Measurements from ENCODE around the gene KDELR3. TPM values are rescaled to one million over a fixed set of nuclear protein-coding genes. Genes with fewer than 3 reads are reported as not detected.

KDELR3 gene
- total and polyA plus RNA-seq, 2 of the 8 experiments (the other 6 are each of a cell fraction or from before 2014, with no cell fraction given), result 7.9 to 13.0 TPM

- H2BK20ac ChIP-seq (ENCODE audit: low read length), result no peak overlapping the region
- H4K20me1 ChIP-seq (replicated peaks in 1 of 2; ENCODE audit: control insufficient read depth in 1 of 2, insufficient read depth in 2 of 2, low read length in 2 of 2), result no peaks in the 10 kb centered on the region
- no peak overlapping the region for H3K23ac ChIP-seq (ENCODE audit: insufficient read length)
- H3K79me1 ChIP-seq (ENCODE audit: low read depth, low read length), result no peaks in the 10 kb centered on the region
- no peak overlapping the region for H4K5ac ChIP-seq (ENCODE audit: insufficient read length, low read depth, low read length)
- ChIA-PET CTCF (ENCODE audit: partially characterized antibody) (interaction anchor here (0.8 to 2.0 kb wide), 4 partner anchors 8 to 71 kb away, joined by 3 to 7 read pairs (median 3); no protein-coding TSS in a partner anchor), POLR2A (ENCODE audit: partially characterized antibody) (interaction anchor here (1.1 to 1.2 kb wide), 2 partner anchors 9 to 54 kb away, joined by 3 to 4 read pairs; no protein-coding TSS in a partner anchor)
- H3K36me3 ChIP-seq (ENCODE audit: control insufficient read depth in 2 of 4, insufficient read depth in 4 of 4, low read length in 3 of 4), result no peaks in the 10 kb centered on the region
- H2BK12ac ChIP-seq (ENCODE audit: low read depth, low read length), result no peak overlapping the region
- DNase-seq (ENCODE audit: low read depth in 1 of 2, low spot score in 2 of 2) (no peak), FAIRE-seq (no peak)
- H2BK5ac ChIP-seq (ENCODE audit: low read depth, low read length), result no peak overlapping the region
- no peaks in the 10 kb centered on the region for H3K79me2 ChIP-seq (ENCODE audit: control insufficient read depth in 1 of 2, insufficient read depth in 2 of 2, low read length in 2 of 2)
- H3K14ac ChIP-seq (ENCODE audit: insufficient read length), result no peak overlapping the region
- no peak overlapping the region for H3K27ac ChIP-seq (ENCODE audit: low read depth, low read length)
- no peak overlapping the region for H3K4me3 ChIP-seq (ENCODE audit: extremely low read depth in 1 of 4, insufficient read depth in 2 of 4, low read depth in 3 of 4, low read length in 4 of 4)
- H2BK120ac ChIP-seq (replicated peaks; ENCODE audit: low read depth, low read length), result no peak overlapping the region
- 0 out of 2 replicates have a peak, but pooled peaks cover 2% of the 10 kb centered on the region for H3K23me2 ChIP-seq (ENCODE audit: low read depth, low read length)
- no peak overlapping the region for H4K91ac ChIP-seq (replicated peaks; ENCODE audit: insufficient read length, low read length)
- peaks cover 3 to 18% (median 10%) of the 10 kb centered on the region in 4 experiments; a peak in 6 of 7 replicates for H3K4me1 ChIP-seq (replicated peaks in 1 of 4; ENCODE audit: control insufficient read depth in 3 of 4, insufficient read depth in 4 of 4, low read length in 3 of 4)
- no peaks in the 10 kb centered on the region for H3K9me3 ChIP-seq (ENCODE audit: insufficient read depth in 2 of 2, low read depth in 1 of 2, low read length in 1 of 2)
- H2AK5ac ChIP-seq (ENCODE audit: low read depth, low read length), result no peak overlapping the region
- H3K9ac ChIP-seq (replicated peaks in 1 of 4; ENCODE audit: extremely low read depth in 1 of 4, low read depth in 3 of 4, low read length in 3 of 4), result no peak overlapping the region
- H4K8ac ChIP-seq (ENCODE audit: extremely low read depth, insufficient read depth, low read length), result no peak overlapping the region
- no peak overlapping the region for H2AFZ ChIP-seq (ENCODE audit: low read length)
- no peak overlapping the region for H3K18ac ChIP-seq (ENCODE audit: extremely low read depth, low read length)
- no peak overlapping the region for H3K56ac ChIP-seq (replicated peaks; ENCODE audit: insufficient read length, low read depth, low read length)
- 94% methylated on average over 36 of the region's 36 CpGs; no CpG with 5 or more reads in 1 of the 2 experiments for WGBS, 2 experiments (ENCODE audit: extremely low coverage in 1 of 2, insufficient coverage in 1 of 2, insufficient read length in 1 of 2, insufficient replicate concordance in 2 of 2, low coverage in 1 of 2, low lambda C conversion rate in 2 of 2, missing lambda C conversion rate in 1 of 2)
- H2BK15ac ChIP-seq (ENCODE audit: low read length), result no peak overlapping the region
- H3K4ac ChIP-seq (replicated peaks; ENCODE audit: insufficient read length, low read depth, low read length), result no peak overlapping the region
- H3K27me3 ChIP-seq (replicated peaks in 1 of 4; ENCODE audit: control insufficient read depth in 3 of 4, extremely low read depth in 1 of 4, insufficient read depth in 3 of 4, low read length in 3 of 4), result no peaks in the 10 kb centered on the region
- H3K4me2 ChIP-seq (ENCODE audit: insufficient read depth in 1 of 2, low read depth in 2 of 2, low read length in 2 of 2), result no peak overlapping the region
- TF ChIP-seq CHD2 (IDR thresholded peaks at IDR 0.05; ENCODE audit: low read length) (no peak), RAD21 (IDR thresholded peaks at IDR 0.05 in 1 of 2, conservative IDR thresholded peaks at IDR 0.05 in 1 of 2; ENCODE audit: low read depth in 2 of 2, low read length in 2 of 2) (no peak), RNF2 (IDR thresholded peaks at IDR 0.05; ENCODE audit: borderline replicate concordance, low read depth, low read length, missing control alignments, poor library complexity, severe bottlenecking) (no peak), RFX5 (IDR thresholded peaks at IDR 0.05; ENCODE audit: borderline replicate concordance, low read depth, low read length) (no peak), GABPA (IDR thresholded peaks at IDR 0.05; ENCODE audit: borderline replicate concordance, insufficient read depth, low read length) (no peak), YY1 (IDR thresholded peaks at IDR 0.05; ENCODE audit: low read depth, low read length) (no peak), BRCA1 (IDR thresholded peaks at IDR 0.05; ENCODE audit: low read depth, low read length) (no peak), CREB1 (IDR thresholded peaks at IDR 0.05) (no peak), KDM4A (IDR thresholded peaks at IDR 0.05; ENCODE audit: low read depth, low read length, severe bottlenecking) (no peak), KDM5A (IDR thresholded peaks at IDR 0.05; ENCODE audit: low read length) (no peak), SIX5 (IDR thresholded peaks at IDR 0.05; ENCODE audit: low read depth, low read length) (no peak), POU5F1 (IDR thresholded peaks at IDR 0.05; ENCODE audit: low read depth, low read length) (no peak), GTF2F1 (IDR thresholded peaks at IDR 0.05; ENCODE audit: borderline replicate concordance, low read depth, low read length) (no peak)
- TF ChIP-seq, protein P1, sequence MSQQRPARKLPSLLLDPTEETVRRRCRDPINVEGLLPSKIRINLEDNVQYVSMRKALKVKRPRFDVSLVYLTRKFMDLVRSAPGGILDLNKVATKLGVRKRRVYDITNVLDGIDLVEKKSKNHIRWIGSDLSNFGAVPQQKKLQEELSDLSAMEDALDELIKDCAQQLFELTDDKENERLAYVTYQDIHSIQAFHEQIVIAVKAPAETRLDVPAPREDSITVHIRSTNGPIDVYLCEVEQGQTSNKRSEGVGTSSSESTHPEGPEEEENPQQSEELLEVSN (IDR thresholded peaks at IDR 0.05), result no peak
Observed at GRCh38 chr22:38427465-38427864, 40.4 kb upstream of the KDELR3 start.
